ENCODE measurements around the gene TFF3.

GRCh38 chr21:42272109-42272962 is 42.9 kb downstream of the TFF3 start:
- TF ChIP-seq CTCF (conservative IDR thresholded peaks at IDR 0.05; ENCODE audit: low read length) (no peak), EZH2phosphoT487 (IDR thresholded peaks at IDR 0.05; ENCODE audit: borderline replicate concordance) (no peak)
